Activated CD4-positive, CD25-positive, alpha-beta regulatory T cell treated with anti-CD3 and anti-CD28 coated beads, Interleukin-2, amount 50 U/mL, for 72 hours (primary cell): ENCODE results near the gene ANO7.

Source experiments
- DNase-seq: peaks from one replicate; pipeline ENCODE4 v3.0.0; 2021

Gene ANO7

GRCh38 chr2:241230435-241230834 lies 42.0 kb downstream of the ANO7 start:
- DNase-seq, result no peak

GRCh38 chr2:241232736-241233575 lies 44.5 kb downstream of the ANO7 start:
- DNase-seq, result no peak

GRCh38 chr2:241234066-241234790 lies 45.8 kb downstream of the ANO7 start:
- no peak for DNase-seq

GRCh38 chr2:241234962-241235740 lies 46.7 kb downstream of the ANO7 start:
- no peak for DNase-seq

- no peak for DNase-seq
These were observed 47.5 kb downstream of the ANO7 start for GRCh38 chr2:241235859-241236593.

GRCh38 chr2:241237047-241237446 lies 48.6 kb downstream of the ANO7 start:
- DNase-seq, result no peak

- DNase-seq, result no peak
These were observed 49.5 kb downstream of the ANO7 start for GRCh38 chr2:241237949-241238371.

GRCh38 chr2:241238693-241239198 lies 50.3 kb downstream of the ANO7 start:
- no peak for DNase-seq

- DNase-seq, result no peak
These were observed 51.2 kb downstream of the ANO7 start for GRCh38 chr2:241239552-241240202.

- no peak for DNase-seq
These were observed 52.0 kb downstream of the ANO7 start for GRCh38 chr2:241240320-241241004.

GRCh38 chr2:241241669-241242068 lies 53.2 kb downstream of the ANO7 start:
- no peak for DNase-seq

- no peak for DNase-seq
These were observed 53.8 kb downstream of the ANO7 start for GRCh38 chr2:241242306-241242705.

GRCh38 chr2:241244368-241244767 lies 55.9 kb downstream of the ANO7 start:
- no peak for DNase-seq

- DNase-seq, result no peak
These were observed 59.8 kb downstream of the ANO7 start for GRCh38 chr2:241248289-241248688.

GRCh38 chr2:241248897-241249296 lies 60.4 kb downstream of the ANO7 start:
- no peak for DNase-seq

- DNase-seq, result no peak
These were observed 61.2 kb downstream of the ANO7 start for GRCh38 chr2:241249654-241250053.

GRCh38 chr2:241252778-241253475 lies 64.5 kb downstream of the ANO7 start:
- no peak for DNase-seq

GRCh38 chr2:241254904-241255351 lies 66.5 kb downstream of the ANO7 start:
- DNase-seq, result no peak

GRCh38 chr2:241255542-241256167 lies 67.2 kb downstream of the ANO7 start:
- no peak for DNase-seq

GRCh38 chr2:241256168-241256545 lies 67.7 kb downstream of the ANO7 start:
- no peak for DNase-seq
